Retina (tissue), 1 donor: Measurements from ENCODE around the gene CCDC87.
"Not testable (repeated sequence)": the region's sequence is repeated elsewhere in the genome, so short reads cannot be mapped to it uniquely, and the experiment has no call there.

ENCODE experiments used
- DNase-seq: peaks from one replicate; pipeline ENCODE4 v3.0.0-alpha.2; 2016

The CCDC87 gene

DNA sequence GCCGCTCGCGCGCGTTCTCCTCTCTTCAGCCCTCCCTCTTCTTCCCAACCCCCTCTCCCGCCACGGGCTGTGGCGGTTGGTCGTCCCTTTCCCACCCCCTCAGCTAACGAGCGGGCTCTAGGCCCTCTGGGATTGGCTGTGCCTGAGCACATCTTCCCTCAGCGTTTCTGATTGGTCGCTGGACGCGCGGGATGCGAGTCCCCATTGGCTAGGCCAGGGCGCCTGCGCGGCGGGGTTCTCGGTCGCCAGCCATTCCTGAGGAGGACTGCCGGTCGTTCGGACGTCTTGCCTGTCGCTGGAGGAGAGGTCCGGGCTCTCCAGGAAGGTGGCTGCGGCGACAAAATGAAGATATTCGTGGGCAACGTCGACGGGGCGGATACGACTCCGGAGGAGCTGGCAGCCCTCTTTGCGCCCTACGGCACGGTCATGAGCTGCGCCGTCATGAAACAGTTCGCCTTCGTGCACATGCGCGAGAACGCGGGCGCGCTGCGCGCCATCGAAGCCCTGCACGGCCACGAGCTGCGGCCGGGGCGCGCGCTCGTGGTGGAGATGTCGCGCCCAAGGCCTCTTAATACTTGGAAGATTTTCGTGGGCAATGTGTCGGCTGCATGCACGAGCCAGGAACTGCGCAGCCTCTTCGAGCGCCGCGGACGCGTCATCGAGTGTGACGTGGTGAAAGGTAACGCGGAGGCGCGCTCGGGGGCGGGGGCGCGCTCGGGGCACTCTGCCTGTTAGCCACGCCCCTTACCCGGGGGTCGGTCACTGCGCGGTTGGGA lies 23.7 kb upstream of the CCDC87 start, which contains the start of gene RBM14:
Gene RBM14, plus strand, starts transcription at position 252 of the 776 bp plus-strand sequence. Its CDS starts 91 bp downstream, at position 343.
- DNase-seq, result peak; percentile 99

DNA sequence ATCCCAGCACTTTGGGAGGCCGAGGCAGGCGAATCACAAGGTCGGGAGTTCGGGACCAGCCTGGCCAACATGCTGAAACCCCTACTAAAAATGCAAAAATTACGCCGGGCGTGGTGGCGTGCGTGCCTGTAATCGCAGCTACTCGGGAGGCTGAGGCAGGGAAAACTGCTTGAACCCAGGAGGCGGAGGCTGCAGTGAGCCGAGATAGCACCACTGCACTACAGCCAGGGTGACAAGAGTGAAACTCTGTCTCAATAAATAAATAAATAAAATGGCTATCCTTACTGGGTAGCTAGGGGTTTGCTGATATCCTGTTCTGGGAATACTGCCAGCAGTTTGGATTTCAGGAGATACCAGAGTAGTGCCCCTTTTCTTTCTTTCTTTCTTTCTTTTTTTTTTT lies 21.2 kb upstream of the CCDC87 start:
- DNase-seq, result no peak

DNA sequence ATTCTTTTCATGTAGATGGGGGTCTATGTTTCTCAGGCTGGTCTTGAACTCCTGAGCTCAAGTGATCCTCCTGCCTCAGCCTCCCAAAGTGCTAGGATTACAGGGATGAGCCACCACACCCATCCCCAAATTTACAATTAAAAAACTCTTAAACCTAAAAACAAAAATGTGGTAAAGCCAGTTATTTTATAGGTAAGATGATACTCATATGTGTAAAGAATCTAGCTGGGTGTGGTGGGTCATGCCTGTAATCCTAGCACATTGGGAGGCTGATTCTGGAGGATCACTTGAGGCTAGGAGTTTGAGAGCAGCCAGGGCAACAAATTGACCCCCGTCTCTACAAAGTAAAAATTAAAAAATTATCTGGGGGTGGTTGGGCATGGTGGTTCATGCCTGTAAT lies 19.6 kb upstream of the CCDC87 start:
- no peak for DNase-seq

DNA sequence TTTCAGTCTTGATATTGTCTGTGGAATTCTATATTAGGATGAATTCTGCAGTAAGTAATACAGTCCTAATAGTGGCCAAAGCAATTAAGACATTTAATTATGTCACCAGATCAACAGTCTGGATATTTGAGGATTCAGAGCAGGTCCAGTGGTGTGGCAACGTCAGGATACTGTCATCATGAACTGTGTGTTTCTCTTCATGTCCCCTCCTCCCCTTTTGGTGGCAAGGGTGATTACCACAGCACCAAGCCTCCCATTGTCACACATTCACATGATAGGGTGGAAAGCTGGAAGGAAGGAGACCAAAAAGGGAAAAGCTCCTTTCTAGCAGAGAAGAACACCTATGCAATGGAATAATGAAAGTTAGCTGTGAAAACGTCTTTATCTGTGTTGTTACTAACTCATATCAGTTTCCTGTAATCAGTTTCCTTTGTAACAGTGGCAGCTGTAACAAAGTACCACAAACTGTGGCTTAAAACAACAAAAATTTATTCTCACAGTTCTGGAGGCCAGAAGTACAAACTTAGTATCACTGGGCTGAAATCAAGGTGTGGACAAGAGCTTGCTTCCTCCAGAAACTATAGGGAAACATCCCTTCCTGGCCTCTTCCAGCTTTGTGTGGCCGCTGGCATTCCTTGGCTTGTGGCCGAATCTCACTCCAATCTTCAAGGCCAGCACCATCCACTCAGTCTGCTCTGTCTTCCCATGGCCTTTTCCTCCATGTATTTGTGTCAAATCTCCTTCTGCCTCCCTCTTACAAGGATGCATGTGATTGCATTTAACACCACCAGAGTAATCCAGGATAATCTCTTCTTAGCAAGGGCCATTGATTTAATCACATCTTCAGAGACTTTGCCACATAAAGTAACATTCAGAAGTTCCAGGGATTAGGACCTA lies 17.1 kb upstream of the CCDC87 start:
- no peak for DNase-seq

DNA sequence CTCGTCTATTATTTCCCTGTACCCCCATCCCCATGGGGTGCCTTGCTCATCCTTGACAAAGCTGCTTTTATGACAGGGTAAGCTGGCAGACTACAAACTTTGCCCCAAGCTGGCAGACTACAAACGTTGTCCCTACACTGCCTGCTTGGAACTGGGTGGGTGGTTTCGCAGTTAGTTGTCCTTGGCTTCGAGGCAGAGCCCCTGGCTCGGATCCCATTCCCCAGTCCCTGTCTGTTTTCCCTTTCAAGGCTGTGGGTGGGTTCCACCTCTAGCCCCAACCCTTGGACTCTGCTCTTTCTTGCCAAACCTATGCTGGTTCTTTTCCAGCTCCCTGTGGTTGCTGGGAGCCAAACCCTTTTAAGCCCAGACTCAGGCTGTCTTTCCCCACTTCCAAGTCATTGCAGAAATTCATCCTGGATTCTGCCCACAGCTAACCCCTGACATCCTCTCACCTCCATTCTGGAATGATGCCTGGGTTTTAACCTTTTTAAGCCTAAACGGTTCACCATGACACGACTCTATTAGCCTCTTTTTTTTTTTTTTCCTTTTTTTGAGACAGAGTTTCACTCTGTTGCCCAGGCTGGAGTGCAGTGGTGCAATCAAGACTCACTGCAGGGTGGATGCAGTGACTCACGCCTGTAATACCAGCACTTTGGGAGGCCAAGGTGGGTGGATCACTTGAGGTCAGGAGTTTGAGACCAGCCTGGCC lies 14.4 kb upstream of the CCDC87 start:
- DNase-seq, result no peak

DNA sequence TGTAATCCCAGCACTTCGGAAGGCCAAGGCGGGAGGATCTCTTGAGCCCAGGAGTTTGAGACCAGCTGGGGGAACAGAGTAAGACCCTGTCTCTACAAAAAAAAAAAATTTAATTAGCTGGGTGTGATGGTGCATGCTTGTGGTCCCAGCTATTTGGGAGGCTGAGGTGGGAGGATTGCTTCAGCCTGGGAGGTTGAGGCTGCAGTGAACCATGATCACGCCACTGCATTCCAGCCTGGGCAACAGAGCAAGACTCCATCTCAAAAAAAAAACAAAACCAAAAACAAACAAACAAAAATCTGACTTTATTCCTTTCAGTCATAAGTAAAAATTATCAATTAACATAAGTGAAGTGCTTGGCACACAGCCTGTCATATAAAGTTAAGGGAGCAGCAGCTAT lies 13.7 kb upstream of the CCDC87 start:
- not testable (repeated sequence) for DNase-seq

DNA sequence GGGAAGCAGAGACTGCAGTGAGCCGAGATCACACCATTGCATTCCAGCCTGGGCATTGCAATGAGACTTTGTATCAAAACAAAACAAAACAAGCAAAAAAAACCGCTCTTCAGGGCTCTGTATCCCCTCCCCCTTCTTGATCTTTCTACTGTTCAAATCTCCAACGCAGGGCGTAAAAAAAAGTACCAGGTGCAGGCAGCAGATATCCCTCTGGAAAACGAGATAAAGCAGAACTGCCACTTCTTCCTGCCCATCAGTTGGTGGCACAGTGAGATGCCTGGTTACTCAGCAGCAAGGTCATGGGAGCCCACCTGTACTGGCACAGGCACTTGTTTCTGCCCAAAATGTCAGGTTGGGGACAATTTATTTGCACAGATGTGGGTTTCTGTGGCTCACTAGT lies 11.3 kb upstream of the CCDC87 start:
- DNase-seq, result no peak

DNA sequence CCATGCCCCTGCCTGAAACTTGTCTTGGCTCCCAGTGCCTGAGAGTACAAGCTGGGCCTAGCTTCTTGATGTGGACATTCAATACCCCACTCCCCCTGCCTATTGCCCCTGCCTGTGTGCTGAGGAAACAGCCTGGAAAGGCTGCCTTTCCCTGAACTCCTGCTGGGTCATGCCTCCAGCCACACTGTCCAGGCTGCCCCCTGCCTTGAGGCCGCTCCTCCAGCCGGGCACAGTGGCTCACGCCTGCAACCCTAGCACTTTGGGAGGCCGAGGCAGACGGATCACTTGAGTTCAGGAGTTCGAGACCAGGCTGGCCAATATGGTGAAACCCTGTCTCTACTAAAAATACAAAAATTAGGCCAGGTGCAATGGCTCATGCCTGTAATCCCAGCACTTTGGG lies 10.2 kb upstream of the CCDC87 start:
- no peak for DNase-seq

DNA sequence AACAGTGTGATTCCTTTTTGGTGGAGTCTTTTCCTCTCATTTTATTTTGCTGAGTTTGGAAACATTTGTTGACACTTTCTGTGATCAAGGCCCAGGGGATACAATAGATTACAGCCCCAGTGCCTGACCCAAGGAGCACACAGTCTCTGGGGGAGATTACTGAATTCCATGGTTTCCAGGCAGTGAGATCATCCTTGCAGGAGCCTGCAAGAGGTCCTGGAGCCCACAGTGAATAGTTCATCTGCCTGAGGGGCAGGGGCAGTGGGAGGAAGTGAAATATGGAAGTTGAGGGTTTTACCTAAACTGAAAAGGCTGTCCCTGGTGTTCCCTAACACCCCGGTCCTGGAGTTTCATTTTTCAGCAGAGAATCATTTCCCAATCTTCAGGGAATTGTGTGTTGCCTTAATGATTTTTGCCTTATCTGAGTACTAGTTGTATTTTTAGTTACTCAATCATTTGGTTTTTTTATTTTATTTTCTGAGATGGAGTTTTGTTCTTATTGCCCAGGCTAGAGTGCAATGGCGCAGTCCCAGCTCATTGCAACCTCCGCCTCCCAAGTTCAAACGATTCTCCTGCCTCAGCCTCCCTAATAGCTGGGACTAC lies 7.9 kb upstream of the CCDC87 start:
- DNase-seq, result no peak

DNA sequence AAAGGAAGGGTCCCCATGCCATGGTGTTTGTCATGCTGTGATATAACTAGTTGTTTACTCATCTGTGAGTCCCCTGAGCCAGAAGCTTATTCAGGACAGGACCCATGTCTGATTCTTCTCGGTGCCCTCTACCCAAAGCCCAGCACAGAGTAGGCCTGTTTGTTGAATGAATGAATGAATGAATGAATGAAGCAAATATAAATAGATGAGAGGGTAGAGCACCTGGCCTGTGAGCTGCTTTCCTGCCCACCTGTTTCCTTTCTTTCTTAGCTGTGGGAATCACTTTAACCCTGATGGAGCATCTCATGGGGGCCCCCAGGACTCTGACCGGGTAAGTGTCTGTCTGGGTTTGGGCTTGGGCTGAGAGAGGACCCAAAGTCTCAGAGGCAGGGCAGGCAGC lies 7.4 kb upstream of the CCDC87 start:
- DNase-seq, result no peak

DNA sequence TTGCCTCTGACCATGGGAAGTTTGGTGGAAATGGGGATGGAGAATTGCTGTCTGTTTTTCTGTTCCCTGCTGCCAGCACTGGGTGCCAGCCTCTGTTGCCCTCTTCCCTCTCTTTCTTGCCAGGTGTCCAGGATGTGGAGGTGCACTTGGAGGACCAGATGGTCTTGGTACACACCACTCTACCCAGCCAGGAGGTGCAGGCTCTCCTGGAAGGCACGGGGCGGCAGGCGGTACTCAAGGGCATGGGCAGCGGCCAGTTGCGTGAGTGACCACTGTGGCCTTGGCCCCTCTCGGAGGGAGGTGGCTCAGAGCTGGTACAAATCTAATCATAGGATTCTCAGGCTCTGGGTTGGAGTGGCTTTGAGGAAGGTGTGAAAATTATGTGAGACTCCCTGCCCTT lies 6.1 kb upstream of the CCDC87 start:
- no peak for DNase-seq

DNA sequence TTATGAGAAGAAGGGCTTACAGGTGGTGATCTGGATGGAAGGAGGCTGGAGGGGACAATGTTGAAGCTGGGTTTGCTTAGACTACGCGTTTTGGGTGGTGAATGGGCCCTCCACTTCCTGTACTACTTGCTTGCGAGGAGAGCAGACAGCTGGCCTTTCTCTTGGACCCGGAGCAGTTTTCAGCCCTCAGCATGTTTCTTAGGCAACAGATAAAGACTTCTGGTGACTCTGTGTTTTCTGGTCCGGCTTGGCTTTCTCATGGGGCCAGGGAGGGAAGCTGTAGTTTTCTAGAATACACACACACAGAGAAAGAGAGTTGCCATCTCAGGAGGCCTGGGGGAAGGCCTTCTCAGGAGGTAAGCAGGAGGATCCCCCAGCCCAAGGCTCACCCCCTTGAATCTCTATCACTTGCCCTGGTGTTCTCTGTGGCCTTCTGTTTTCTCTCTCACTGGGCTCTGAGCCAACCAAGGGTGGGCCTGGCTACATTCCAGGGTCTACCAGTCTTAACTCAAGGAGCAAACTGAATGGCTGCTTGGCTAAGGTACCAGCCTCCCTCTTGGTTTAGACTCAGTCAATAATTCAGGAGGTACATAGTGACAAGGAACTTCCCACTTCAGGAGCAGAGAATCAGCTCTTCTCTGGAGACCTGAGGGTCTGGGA lies 2.5 kb upstream of the CCDC87 start:
- no peak for DNase-seq

DNA sequence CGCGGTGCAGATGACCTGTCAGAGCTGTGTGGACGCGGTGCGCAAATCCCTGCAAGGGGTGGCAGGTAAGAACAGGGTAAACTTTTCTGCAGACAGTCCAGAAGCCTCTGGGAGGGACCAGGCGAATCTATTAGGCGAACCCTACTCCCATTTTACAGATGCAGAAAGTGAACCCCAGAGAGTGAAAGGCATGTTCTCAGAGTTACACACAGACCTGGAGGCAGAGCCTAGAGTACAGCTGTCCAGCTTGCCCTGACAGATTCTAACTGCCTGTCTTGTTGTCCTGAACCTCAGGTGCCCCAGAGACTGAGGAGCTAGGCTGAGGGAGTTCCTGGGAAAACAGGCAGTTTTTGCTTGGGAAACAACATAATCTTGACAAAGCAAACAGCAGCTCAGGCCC lies 787 bp upstream of the CCDC87 start:
- no peak for DNase-seq

DNA sequence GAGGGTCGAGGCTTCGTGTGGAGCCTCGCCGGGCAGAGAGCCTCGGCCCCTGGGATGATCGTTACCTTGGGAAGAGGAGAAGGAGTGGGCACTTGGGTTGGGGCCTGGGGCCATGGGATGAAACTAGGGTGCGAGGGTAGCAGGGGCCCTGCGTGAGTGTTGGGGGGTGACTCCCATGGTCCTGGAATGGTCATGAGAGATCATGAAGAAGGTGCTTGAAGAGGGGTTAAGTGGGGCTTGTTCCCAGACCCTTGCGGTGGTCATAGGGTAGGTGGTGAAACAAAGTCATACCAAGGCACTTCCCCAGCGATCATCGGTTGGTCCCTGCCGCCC lies 406 bp upstream of the CCDC87 start:
- no peak for DNase-seq

DNA sequence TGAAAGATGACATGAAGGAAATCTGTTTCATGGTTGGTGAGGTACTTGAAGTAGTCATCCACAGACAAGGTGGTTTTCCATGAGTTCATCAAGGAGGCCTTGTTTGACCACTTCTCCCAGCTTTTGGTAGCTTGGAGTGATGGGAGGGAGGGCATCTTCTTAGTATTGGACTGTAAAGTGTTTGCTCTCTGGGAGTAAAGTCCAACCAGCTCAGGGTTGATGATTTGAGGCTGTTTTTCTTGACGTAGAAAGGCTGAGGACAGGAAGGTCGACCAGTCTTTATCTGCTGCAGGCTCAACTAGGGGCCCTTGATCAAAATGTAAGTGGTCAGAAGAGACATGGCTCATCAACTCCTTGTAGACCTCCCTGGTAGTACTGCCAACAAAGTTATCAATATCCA lies 1.7 kb downstream of the CCDC87 start:
- DNase-seq, result no peak

DNA sequence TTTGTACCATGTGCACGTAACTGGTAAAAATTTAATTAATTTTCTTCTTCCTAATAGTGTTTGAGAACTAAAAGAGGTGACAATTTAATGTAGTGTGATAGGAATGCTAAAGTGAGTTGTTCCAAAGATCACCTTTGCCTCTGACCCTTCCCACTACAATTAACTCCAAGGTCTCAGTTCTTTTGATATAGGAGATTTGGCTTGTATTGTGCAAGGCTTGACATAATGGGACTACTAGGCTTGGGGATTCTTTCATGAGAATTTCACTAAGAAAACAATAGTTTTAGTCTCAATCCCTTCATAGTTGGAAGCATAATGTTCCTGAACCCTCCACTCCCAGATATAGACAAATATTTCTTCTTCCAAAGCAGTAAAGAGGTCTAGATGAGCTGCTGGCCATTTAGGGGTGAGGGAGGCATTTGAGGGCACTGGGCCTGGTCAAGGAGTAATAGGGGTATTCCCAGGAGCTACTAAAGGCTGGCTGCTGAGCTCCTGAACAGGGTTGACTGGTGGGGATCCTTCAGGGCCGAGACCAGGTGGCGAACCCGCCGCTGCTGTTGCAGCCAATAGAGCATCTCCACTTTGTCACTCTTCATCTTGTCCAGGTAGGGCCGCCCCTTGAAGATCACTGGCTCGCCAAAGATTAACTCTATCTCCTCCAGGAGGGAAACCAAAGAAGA lies 2.7 kb downstream of the CCDC87 start:
- no peak for DNase-seq

DNA sequence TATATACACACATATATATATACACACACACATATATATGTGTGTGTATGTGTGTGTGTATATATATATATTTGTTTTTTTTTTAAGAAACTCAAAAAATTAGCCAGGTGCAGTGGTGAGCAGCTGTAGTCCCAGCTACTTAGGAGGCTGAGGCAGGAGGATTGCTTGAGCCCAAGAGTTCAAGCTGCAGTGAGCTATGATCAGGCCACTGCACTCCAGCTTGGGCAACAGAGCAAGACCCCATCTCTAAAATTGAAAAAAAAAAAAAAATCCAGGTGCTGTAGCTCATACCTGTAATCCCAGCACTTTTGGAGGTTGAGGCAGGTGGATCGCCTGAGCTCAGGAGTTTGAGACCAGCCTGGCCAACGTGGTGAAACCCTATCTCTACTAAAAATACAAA lies 3.5 kb downstream of the CCDC87 start:
- not testable (repeated sequence) for DNase-seq

DNA sequence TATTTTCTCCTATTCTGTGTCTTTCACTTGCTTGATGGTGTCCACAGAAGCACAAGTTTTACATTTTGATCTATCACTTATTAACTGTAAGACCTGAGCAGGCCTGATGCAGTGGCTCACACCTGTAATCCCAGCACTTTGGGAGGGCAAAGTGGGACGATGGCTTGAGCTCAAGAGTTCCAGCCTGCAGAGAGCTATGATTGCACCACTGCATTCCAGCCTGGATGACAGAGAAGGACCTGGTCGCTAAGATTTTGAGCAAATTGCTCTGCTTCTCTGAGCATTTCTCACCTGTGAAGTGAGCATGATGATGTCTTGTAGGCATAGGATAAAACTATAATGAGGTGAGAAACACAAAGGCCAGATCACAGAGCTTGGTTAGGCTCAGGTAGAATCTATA lies 6.7 kb downstream of the CCDC87 start:
- DNase-seq, result no peak

DNA sequence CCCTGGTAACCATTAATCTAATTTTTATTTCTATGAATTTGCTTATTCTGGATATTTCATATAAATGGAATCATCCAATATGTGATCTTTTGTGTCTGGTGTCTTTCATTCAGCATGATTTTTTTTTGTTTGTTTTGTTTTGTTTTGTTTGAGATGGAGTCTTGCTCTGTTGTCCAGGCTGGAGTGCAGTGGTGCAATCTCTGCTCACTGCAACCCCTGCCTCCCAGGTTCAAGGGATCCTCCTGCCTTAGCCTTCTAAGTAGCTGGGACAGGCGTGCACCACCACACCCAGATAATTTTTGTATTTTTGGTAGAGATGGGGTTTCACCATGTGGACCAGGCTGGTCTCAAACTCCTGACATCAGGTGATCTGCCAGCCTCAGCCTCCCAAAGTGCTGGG lies 7.4 kb downstream of the CCDC87 start:
- not testable (repeated sequence) for DNase-seq

DNA sequence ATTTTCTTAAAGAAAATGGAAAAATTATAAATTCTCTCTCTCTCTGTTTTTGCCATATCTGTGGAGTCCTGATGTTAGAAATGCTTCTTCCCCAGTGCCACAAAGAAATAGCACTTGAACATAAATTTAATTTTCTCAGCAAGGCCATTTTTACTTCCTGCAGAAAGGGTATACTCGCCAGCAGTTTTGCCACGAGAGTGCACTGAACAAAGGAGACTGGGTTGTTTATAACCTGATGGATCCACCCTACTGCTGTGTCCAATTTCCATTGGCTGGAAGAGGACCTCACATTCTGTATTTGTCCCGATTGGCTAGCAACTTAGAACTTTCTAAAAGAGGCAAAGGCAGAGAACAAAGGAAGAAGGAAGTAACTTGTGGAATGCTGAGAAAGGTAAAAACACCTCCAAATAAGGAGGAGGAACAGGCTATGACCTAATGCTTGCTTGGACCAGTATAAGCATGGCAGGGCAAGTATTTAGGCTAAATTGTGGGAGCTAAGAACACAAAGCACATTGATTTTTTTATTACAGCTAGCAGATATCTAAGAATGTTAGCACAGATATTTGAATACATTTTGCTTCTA lies 10.2 kb downstream of the CCDC87 start:
- DNase-seq, result not testable (repeated sequence)

DNA sequence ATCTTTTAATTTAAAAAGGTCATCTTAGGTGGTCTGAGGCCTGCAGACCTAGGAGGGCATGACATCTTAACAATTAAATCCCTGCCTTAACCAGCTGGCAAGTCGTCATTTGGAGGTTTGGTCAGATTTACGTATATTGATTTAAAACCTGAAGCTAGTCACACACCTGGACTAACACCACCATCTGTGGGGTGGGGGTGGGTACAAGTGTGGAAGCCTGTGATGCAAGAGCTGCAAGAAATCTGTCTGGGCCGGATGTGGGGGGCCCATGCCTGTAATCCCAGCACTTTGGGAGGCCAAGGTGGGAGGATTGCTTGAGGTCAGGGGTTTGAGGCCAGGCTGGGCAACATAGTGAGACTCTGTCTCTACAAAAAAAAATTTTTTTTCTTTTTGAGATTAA lies 11.6 kb downstream of the CCDC87 start:
- DNase-seq, result no peak

DNA sequence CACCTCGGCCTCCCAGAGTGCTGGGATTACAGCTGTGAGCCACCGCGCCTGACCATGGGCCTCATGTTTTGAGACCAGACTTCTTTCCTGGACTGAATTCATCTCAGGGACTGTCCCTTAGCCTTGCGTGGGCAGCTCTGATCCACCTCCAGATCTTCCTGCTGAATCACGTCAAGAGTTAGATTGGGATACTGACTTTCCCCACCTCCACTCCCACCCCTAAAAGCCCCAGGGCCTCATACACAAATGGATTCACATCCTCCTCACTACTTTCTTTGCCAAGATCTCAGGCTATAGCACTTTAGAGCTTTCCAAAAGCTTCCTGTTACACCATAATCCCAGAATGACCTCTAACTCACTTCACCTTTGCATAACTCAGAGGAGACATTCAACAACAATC lies 12.1 kb downstream of the CCDC87 start:
- DNase-seq, result no peak
